Memory B cell (primary cell): ENCODE measurements around the gene SAMD5.

ENCODE experiments used
- ATAC-seq: fragments of 150-1000 bp; cut with Tn5 transposase; 2 replicates; pipeline ENCODE4 v1.10.0; 2021; ENCODE audit warnings: low read depth, mild to moderate bottlenecking, moderate library complexity
- DNase-seq, 2 donors: peaks; one replicate each; pipeline ENCODE4 v3.0.0; 2022; ENCODE audit warnings: low spot score in 2 of 2
- H3K27ac Mint-ChIP-seq: one replicate; pipeline ENCODE4 v1.8.0; 2022; ENCODE audit warnings: mild to moderate bottlenecking, moderate library complexity, mixed read lengths
- H3K27me3 Mint-ChIP-seq: one replicate; pipeline ENCODE4 v1.8.0; 2022; ENCODE audit warnings: mixed read lengths
- H3K36me3 Mint-ChIP-seq: one replicate; pipeline ENCODE4 v1.8.0; 2022; ENCODE audit warnings: mild to moderate bottlenecking, mixed read lengths
- H3K4me1 Mint-ChIP-seq: one replicate; pipeline ENCODE4 v1.8.0; 2022; ENCODE audit warnings: mixed read lengths
- H3K4me3 Mint-ChIP-seq: one replicate; pipeline ENCODE4 v1.8.0; 2022; ENCODE audit warnings: mild to moderate bottlenecking, moderate library complexity, mixed read lengths
- H3K9me3 Mint-ChIP-seq: one replicate; pipeline ENCODE4 v1.8.0; 2022; ENCODE audit warnings: mixed read lengths

The SAMD5 gene

DNA sequence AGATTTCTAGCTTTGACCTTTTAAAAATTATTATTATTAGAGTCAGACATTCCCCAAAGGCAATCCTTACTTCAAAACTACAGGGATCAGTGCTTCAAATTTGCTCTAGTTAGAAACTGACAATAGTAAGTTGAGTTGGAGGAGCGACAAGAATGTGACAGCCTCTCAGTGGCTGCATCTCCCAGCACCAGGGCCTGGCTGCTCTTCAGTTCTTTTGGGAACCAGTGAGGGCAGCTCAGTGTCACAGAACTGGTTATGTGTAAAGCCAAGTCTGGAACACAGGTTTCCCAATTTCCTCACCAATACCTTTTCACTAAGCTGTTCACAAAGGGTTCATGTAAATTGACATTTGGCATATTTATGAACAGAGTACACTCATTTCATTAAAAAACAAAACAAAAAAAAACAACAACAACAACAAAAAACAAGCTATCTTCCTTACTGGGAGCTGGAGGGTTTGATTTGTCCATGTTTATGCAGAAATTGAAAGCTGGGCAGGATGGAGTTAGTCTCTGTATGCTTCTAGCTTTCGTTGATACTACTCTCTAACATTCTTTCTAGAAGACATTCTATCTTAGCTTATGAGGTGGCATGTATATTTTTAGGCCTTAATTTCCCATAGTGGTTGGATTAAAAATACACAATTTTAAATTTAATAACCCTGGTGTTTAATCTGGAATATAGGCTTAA, 95.0 kb downstream of the SAMD5 start:
- ATAC-seq: no peak
- Mint-ChIP-seq H3K36me3 (no peaks in the 10 kb centered on the region), H3K4me3 (no peak overlapping the region), H3K9me3 (peaks cover 2% of the 10 kb centered on the region), H3K4me1 (no peaks in the 10 kb centered on the region), H3K27me3 (peaks cover 4% of the 10 kb centered on the region), H3K27ac (no peak overlapping the region)
- no peak for DNase-seq

DNA sequence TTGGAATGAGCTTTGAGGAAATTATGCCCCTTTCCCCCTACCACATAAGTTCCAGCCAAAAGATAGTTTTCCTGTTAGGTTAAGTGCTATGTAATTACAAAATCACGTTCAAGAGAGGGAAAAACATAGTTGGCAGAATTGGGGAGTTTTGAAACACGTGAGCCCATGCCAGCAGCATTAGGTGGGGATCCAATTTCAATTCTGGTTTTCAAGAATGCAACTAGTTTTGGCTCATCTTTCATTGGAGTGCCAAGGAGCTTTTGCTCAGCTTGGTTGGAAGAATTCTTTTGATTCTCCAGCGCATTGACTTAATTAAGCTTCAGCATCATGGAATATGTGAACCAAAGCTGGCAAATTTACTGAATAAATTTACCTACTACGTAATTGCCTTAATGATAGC, 95.9 kb downstream of the SAMD5 start:
- Mint-ChIP-seq H3K9me3 (peaks cover 2% of the 10 kb centered on the region), H3K27ac (no peak overlapping the region), H3K4me3 (no peak overlapping the region), H3K36me3 (no peaks in the 10 kb centered on the region), H3K4me1 (no peaks in the 10 kb centered on the region), H3K27me3 (peaks cover 1% of the 10 kb centered on the region)
- no peak for DNase-seq
- no peak for ATAC-seq

DNA sequence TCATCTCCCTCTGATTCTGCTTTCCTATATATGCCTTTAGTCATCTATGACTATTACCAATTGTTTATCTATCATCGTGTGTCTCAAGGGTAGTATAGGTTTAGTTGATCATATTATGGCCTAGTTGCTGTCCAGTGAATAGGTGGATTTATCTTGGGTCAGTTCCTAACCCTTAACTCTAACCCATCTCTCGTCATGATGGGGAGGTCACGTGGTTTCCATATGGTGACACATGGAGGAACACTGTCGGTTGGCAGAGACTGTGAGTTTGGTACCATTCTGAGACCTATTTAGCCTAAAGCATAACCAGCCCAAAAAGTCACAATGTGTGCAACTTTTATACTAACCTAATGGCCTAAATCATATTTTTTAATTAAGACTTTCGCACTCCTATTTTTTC, 103.5 kb downstream of the SAMD5 start:
- Mint-ChIP-seq H3K27me3 (peaks cover 2% of the 10 kb centered on the region), H3K9me3 (peaks cover 6% of the 10 kb centered on the region), H3K4me1 (no peaks in the 10 kb centered on the region), H3K36me3 (no peaks in the 10 kb centered on the region), H3K27ac (no peak overlapping the region), H3K4me3 (no peak overlapping the region)
- no peak for DNase-seq
- ATAC-seq: no peak

DNA sequence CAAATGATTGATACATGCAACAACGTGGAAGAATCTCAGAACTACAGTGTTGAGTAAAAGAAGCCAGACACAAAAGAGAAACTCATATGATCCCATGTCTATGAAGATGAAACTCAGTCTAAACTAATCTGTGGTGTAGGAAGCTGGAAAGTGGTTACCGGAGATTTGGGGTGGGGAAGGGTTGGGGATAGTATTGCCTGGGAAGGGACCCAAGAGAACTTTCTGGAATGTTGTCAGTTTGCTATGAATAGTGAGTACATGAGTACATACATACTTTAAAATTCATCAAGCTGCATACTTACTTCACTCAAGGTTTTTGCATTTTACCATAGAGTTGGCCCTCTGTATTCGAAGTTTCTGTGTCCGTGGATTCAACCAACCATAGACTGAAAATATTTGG, 106.0 kb downstream of the SAMD5 start:
- no peak overlapping the region for H3K4me3 Mint-ChIP-seq
- H3K36me3 Mint-ChIP-seq: no peaks in the 10 kb centered on the region
- peaks cover 3% of the 10 kb centered on the region for H3K9me3 Mint-ChIP-seq
- H3K27me3 Mint-ChIP-seq: peaks cover 2% of the 10 kb centered on the region
- DNase-seq: no peak
- ATAC-seq: no peak
- no peaks in the 10 kb centered on the region for H3K4me1 Mint-ChIP-seq
- no peak overlapping the region for H3K27ac Mint-ChIP-seq

DNA sequence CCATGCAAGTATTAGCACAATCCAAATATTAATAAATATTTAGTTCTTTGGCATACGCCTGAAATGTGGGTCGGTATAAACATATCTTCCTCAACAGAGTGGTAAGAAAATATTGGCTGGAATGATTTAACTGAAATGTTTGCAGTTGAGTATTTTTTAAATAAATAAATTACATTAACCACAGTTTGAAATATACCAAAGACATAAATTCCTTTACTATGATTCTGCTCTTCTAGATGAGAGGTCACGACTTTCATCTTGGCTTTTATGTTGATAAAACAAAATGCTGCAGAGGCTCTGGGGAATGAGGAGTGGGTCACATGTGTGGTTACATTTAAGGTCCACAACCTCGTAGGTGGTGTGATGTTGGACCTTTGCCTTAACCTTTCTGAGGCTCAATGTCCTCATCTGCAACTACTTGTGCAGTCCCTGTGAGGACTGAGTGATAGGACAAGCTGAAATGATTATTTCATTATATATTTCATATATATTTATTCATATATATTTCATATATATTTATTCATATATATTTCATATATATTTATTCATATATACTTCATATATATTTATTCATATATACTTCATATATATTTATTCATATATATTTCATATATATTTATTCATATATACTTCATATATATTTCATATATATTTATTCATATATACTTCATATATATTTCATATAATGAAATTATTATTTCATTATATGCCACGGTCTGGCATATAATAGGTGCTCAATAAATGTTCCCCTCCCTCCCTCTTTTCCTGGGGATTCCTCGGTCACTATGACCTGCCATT, 107.4 kb downstream of the SAMD5 start:
- Mint-ChIP-seq H3K36me3 (no peaks in the 10 kb centered on the region), H3K9me3 (peaks cover 2% of the 10 kb centered on the region), H3K27ac (no peak overlapping the region), H3K4me3 (no peak overlapping the region), H3K4me1 (no peaks in the 10 kb centered on the region), H3K27me3 (peaks cover 2% of the 10 kb centered on the region)
- ATAC-seq (no peak), DNase-seq (no peak)

DNA sequence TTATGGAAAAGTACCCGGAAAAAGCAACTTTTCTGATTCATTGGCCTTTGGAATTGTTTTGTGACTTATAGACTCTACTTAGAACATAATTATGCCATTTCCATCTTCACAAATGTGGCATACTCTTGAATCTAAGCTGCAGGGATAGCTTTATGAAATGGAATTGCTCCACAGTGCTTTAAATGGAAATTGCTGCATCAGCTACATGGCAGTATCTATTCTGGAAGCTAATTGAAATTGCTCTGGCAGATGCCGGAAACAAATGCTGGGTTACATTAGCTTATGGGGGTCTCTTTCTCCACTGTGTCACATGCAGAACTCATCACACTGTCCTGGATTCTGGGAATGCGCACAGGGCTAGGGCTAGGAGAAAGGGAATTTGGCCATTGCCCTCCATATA, 108.9 kb downstream of the SAMD5 start:
- Mint-ChIP-seq H3K9me3 (peaks cover 2% of the 10 kb centered on the region), H3K36me3 (no peaks in the 10 kb centered on the region), H3K4me1 (no peaks in the 10 kb centered on the region), H3K4me3 (no peak overlapping the region), H3K27ac (no peak overlapping the region), H3K27me3 (peaks cover 2% of the 10 kb centered on the region)
- ATAC-seq (no peak), DNase-seq (no peak)

DNA sequence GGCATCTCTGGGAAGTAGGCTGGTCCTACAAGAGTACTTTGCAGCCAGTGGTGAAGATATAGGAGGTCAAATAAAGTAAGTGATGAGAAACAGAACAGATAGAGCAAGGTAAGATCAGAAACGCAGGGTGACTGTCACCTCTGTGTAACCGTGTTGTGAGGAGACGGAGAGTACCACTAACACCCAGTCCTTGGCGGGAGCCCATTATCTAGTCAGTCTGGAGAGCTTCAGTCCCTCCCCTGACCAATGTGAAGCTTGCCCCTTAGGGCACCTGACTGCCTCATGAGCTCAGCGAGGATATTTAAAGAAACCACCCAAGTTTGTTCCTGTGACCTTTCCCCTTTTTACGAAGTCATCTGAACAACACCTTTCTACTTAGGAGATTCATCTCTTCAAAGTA, 110.0 kb downstream of the SAMD5 start:
- no peaks in the 10 kb centered on the region for H3K36me3 Mint-ChIP-seq
- no peak overlapping the region for H3K4me3 Mint-ChIP-seq
- ATAC-seq: no peak
- peaks cover 3% of the 10 kb centered on the region for H3K9me3 Mint-ChIP-seq
- no peaks in the 10 kb centered on the region for H3K4me1 Mint-ChIP-seq
- no peak overlapping the region for H3K27ac Mint-ChIP-seq
- no peak for DNase-seq
- H3K27me3 Mint-ChIP-seq: peaks cover under 1% of the 10 kb centered on the region

DNA sequence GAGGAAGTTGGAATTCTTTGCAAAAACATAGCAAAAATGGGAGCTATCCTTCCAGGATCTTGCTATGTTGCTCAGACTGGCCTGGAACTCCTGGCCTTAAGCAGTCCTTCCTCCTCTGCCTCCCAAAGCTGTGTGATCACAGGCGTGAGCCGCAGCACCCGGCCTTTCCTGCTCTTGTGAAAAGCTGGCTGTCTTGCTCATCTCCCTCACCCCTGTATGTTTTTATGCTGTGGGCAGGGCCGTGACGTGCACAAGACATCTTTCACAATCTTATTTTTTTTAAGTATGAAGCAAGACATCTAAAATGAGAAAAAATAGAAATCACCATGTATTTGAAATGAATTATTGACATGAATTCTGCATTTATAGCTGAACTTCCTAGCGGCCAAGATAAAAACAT, 110.4 kb downstream of the SAMD5 start:
- Mint-ChIP-seq H3K36me3 (no peaks in the 10 kb centered on the region), H3K27me3 (no peaks in the 10 kb centered on the region), H3K27ac (no peak overlapping the region), H3K9me3 (peaks cover 2% of the 10 kb centered on the region), H3K4me1 (no peaks in the 10 kb centered on the region), H3K4me3 (no peak overlapping the region)
- DNase-seq: no peak
- no peak for ATAC-seq
